ENCODE data around the gene GNAS.

DNA sequence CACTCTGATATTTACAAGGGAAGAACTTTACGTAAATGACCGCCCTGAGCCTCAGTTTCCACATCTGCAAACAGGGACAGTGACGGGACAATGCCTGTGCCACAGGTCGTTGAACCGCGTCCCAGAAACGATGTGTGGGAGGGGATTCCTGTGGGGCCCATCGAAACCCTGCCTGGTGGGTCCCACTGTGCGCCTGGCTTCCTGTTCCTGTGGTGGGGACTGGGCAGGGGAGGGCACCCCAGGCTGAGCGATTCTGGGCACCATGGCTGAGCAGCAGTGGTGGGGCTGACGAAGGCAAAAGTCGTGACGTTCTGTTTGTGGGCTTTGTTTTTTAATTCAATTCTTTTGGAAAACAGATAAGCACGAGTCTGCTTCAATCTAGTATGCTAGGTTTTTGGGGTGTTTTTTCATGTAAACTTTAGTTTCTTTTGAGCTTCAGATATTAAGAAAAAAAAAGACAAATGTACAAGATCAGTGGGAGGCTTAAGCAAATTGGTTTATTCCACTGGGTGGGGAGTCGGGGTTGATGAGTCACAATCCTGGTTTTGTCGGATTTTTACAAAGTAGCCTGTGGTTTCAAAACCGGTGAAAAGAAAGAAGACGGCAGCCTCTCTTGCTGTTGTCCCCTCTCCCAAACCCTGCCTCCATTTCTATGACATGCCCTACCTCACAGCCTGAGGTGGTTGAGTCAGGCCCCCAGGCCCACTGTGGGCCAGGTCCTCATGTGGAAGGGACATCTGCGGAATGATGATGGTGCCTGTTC lies 42.2 kb upstream of the GNAS start:
- TF ChIP-seq EZH2phosphoT487 (IDR thresholded peaks at IDR 0.05; ENCODE audit: low read depth), result no peak
- TF ChIP-seq, protein P1, sequence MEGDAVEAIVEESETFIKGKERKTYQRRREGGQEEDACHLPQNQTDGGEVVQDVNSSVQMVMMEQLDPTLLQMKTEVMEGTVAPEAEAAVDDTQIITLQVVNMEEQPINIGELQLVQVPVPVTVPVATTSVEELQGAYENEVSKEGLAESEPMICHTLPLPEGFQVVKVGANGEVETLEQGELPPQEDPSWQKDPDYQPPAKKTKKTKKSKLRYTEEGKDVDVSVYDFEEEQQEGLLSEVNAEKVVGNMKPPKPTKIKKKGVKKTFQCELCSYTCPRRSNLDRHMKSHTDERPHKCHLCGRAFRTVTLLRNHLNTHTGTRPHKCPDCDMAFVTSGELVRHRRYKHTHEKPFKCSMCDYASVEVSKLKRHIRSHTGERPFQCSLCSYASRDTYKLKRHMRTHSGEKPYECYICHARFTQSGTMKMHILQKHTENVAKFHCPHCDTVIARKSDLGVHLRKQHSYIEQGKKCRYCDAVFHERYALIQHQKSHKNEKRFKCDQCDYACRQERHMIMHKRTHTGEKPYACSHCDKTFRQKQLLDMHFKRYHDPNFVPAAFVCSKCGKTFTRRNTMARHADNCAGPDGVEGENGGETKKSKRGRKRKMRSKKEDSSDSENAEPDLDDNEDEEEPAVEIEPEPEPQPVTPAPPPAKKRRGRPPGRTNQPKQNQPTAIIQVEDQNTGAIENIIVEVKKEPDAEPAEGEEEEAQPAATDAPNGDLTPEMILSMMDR (IDR thresholded peaks at IDR 0.05; ENCODE audit: low read depth, low read length), result no peak
